ENCODE results near the gene PDZD8.
"Not testable (repeated sequence)": the region's sequence is repeated elsewhere in the genome, so short reads cannot be mapped to it uniquely, and the experiment has no call there.

Gene PDZD8

GRCh38 chr10:117294735-117295134 is 80.5 kb downstream of the PDZD8 start:
- Histone ChIP-seq H3K4me1 (ENCODE audit: control insufficient read depth, insufficient read depth, low read length) (no peaks in the 10 kb centered on the region), H3K4me3 (ENCODE audit: low read length in 2 of 2) (no peak overlapping the region), H3K9ac (ENCODE audit: low read length in 2 of 2) (no peak overlapping the region), H3K27ac (ENCODE audit: low read length) (no peak overlapping the region), H3K27me3 (ENCODE audit: control insufficient read depth in 1 of 2, insufficient read depth in 2 of 2, low read length in 2 of 2) (no peaks in the 10 kb centered on the region), H3K9me3 (ENCODE audit: control insufficient read depth in 2 of 2, low read length in 2 of 2) (no peaks in the 10 kb centered on the region), H3K36me3 (ENCODE audit: control insufficient read depth in 2 of 2, insufficient read depth in 2 of 2, low read length in 2 of 2) (peaks cover 0 to 2% of the 10 kb centered on the region in 2 donors)

GRCh38 chr10:117294039-117294645 is 81.1 kb downstream of the PDZD8 start:
- Histone ChIP-seq H3K4me3 (ENCODE audit: low read length in 2 of 2) (no peak overlapping the region), H3K27me3 (ENCODE audit: control insufficient read depth in 1 of 2, insufficient read depth in 2 of 2, low read length in 2 of 2) (no peaks in the 10 kb centered on the region), H3K9me3 (ENCODE audit: control insufficient read depth in 2 of 2, low read length in 2 of 2) (no peaks in the 10 kb centered on the region), H3K9ac (ENCODE audit: low read length in 2 of 2) (no peak overlapping the region), H3K27ac (ENCODE audit: low read length) (no peak overlapping the region), H3K4me1 (ENCODE audit: control insufficient read depth, insufficient read depth, low read length) (no peaks in the 10 kb centered on the region), H3K36me3 (ENCODE audit: control insufficient read depth in 2 of 2, insufficient read depth in 2 of 2, low read length in 2 of 2) (peaks cover 2 to 5% of the 10 kb centered on the region in 2 donors)

- H3K27ac ChIP-seq (ENCODE audit: low read length); H3K36me3 ChIP-seq (ENCODE audit: control insufficient read depth in 2 of 2, insufficient read depth in 2 of 2, low read length in 2 of 2); H3K4me1 ChIP-seq (ENCODE audit: control insufficient read depth, insufficient read depth, low read length); H3K4me3 ChIP-seq (ENCODE audit: low read length in 2 of 2); H3K9ac ChIP-seq (ENCODE audit: low read length in 2 of 2); H3K9me3 ChIP-seq (ENCODE audit: control insufficient read depth in 2 of 2, low read length in 2 of 2); H3K27me3 ChIP-seq (ENCODE audit: control insufficient read depth in 1 of 2, insufficient read depth in 2 of 2, low read length in 2 of 2): not testable (repeated sequence)
These were observed 84.4 kb downstream of the PDZD8 start for GRCh38 chr10:117290872-117291271.

- no peak overlapping the region for H3K9ac ChIP-seq (ENCODE audit: low read length in 2 of 2)
- no peak overlapping the region for H3K4me3 ChIP-seq (ENCODE audit: low read length in 2 of 2)
- no peaks in the 10 kb centered on the region for H3K9me3 ChIP-seq (ENCODE audit: control insufficient read depth in 2 of 2, low read length in 2 of 2)
- H3K36me3 ChIP-seq (ENCODE audit: control insufficient read depth in 2 of 2, insufficient read depth in 2 of 2, low read length in 2 of 2) = peaks cover 12 to 18% of the 10 kb centered on the region in 2 donors
- H3K4me1 ChIP-seq (ENCODE audit: control insufficient read depth, insufficient read depth, low read length) = no peaks in the 10 kb centered on the region
- no peak overlapping the region for H3K27ac ChIP-seq (ENCODE audit: low read length)
- H3K27me3 ChIP-seq (ENCODE audit: control insufficient read depth in 1 of 2, insufficient read depth in 2 of 2, low read length in 2 of 2) = no peaks in the 10 kb centered on the region
These were observed 90.3 kb downstream of the PDZD8 start for GRCh38 chr10:117284716-117285494.

- H3K4me3 ChIP-seq (ENCODE audit: low read length in 2 of 2) = no peak overlapping the region
- H3K4me1 ChIP-seq (ENCODE audit: control insufficient read depth, insufficient read depth, low read length) = no peaks in the 10 kb centered on the region
- H3K9me3 ChIP-seq (ENCODE audit: control insufficient read depth in 2 of 2, low read length in 2 of 2) = no peaks in the 10 kb centered on the region
- no peak overlapping the region for H3K9ac ChIP-seq (ENCODE audit: low read length in 2 of 2)
- no peak overlapping the region for H3K27ac ChIP-seq (ENCODE audit: low read length)
- H3K27me3 ChIP-seq (ENCODE audit: control insufficient read depth in 1 of 2, insufficient read depth in 2 of 2, low read length in 2 of 2) = no peaks in the 10 kb centered on the region
- H3K36me3 ChIP-seq (ENCODE audit: control insufficient read depth in 2 of 2, insufficient read depth in 2 of 2, low read length in 2 of 2) = no peaks in the 10 kb centered on the region
These were observed 97.6 kb downstream of the PDZD8 start for GRCh38 chr10:117277675-117278074.

GRCh38 chr10:117275121-117275520 is 100.1 kb downstream of the PDZD8 start:
- Histone ChIP-seq H3K27ac (ENCODE audit: low read length) (no peak overlapping the region), H3K9ac (ENCODE audit: low read length in 2 of 2) (no peak overlapping the region), H3K4me1 (ENCODE audit: control insufficient read depth, insufficient read depth, low read length) (no peaks in the 10 kb centered on the region), H3K27me3 (ENCODE audit: control insufficient read depth in 1 of 2, insufficient read depth in 2 of 2, low read length in 2 of 2) (no peaks in the 10 kb centered on the region), H3K36me3 (ENCODE audit: control insufficient read depth in 2 of 2, insufficient read depth in 2 of 2, low read length in 2 of 2) (no peaks in the 10 kb centered on the region), H3K4me3 (ENCODE audit: low read length in 2 of 2) (no peak overlapping the region), H3K9me3 (ENCODE audit: control insufficient read depth in 2 of 2, low read length in 2 of 2) (no peaks in the 10 kb centered on the region)

- H3K36me3 ChIP-seq (ENCODE audit: control insufficient read depth in 2 of 2, insufficient read depth in 2 of 2, low read length in 2 of 2) = no peaks in the 10 kb centered on the region
- H3K9ac ChIP-seq (ENCODE audit: low read length in 2 of 2) = no peak overlapping the region
- no peaks in the 10 kb centered on the region for H3K4me1 ChIP-seq (ENCODE audit: control insufficient read depth, insufficient read depth, low read length)
- no peak overlapping the region for H3K27ac ChIP-seq (ENCODE audit: low read length)
- H3K27me3 ChIP-seq (ENCODE audit: control insufficient read depth in 1 of 2, insufficient read depth in 2 of 2, low read length in 2 of 2) = no peaks in the 10 kb centered on the region
- H3K4me3 ChIP-seq (ENCODE audit: low read length in 2 of 2) = no peak overlapping the region
- H3K9me3 ChIP-seq (ENCODE audit: control insufficient read depth in 2 of 2, low read length in 2 of 2) = no peaks in the 10 kb centered on the region
These were observed 100.7 kb downstream of the PDZD8 start for GRCh38 chr10:117274509-117274908.

GRCh38 chr10:117273980-117274379 is 101.3 kb downstream of the PDZD8 start:
- Histone ChIP-seq H3K27ac (ENCODE audit: low read length) (no peak overlapping the region), H3K9ac (ENCODE audit: low read length in 2 of 2) (no peak overlapping the region)

GRCh38 chr10:117272195-117273076 is 102.8 kb downstream of the PDZD8 start:
- Histone ChIP-seq H3K27ac (ENCODE audit: low read length) (no peak overlapping the region), H3K9me3 (ENCODE audit: control insufficient read depth in 2 of 2, low read length in 2 of 2) (no peaks in the 10 kb centered on the region), H3K4me3 (ENCODE audit: low read length in 2 of 2) (no peak overlapping the region), H3K27me3 (ENCODE audit: control insufficient read depth in 1 of 2, insufficient read depth in 2 of 2, low read length in 2 of 2) (no peaks in the 10 kb centered on the region), H3K4me1 (ENCODE audit: control insufficient read depth, insufficient read depth, low read length) (no peaks in the 10 kb centered on the region), H3K9ac (ENCODE audit: low read length in 2 of 2) (no peak overlapping the region), H3K36me3 (ENCODE audit: control insufficient read depth in 2 of 2, insufficient read depth in 2 of 2, low read length in 2 of 2) (no peaks in the 10 kb centered on the region)

More at GRCh38 chr10:117273980-117274379, 101.3 kb downstream of the PDZD8 start:
- Histone ChIP-seq H3K9me3 (ENCODE audit: control insufficient read depth in 2 of 2, low read length in 2 of 2) (no peaks in the 10 kb centered on the region), H3K4me3 (ENCODE audit: low read length in 2 of 2) (no peak overlapping the region), H3K36me3 (ENCODE audit: control insufficient read depth in 2 of 2, insufficient read depth in 2 of 2, low read length in 2 of 2) (no peaks in the 10 kb centered on the region), H3K4me1 (ENCODE audit: control insufficient read depth, insufficient read depth, low read length) (no peaks in the 10 kb centered on the region), H3K27me3 (ENCODE audit: control insufficient read depth in 1 of 2, insufficient read depth in 2 of 2, low read length in 2 of 2) (no peaks in the 10 kb centered on the region)

- Histone ChIP-seq H3K9me3 (ENCODE audit: control insufficient read depth in 2 of 2, low read length in 2 of 2) (no peaks in the 10 kb centered on the region), H3K27me3 (ENCODE audit: control insufficient read depth in 1 of 2, insufficient read depth in 2 of 2, low read length in 2 of 2) (no peaks in the 10 kb centered on the region), H3K4me3 (ENCODE audit: low read length in 2 of 2) (no peak overlapping the region), H3K9ac (ENCODE audit: low read length in 2 of 2) (no peak overlapping the region), H3K36me3 (ENCODE audit: control insufficient read depth in 2 of 2, insufficient read depth in 2 of 2, low read length in 2 of 2) (no peaks in the 10 kb centered on the region), H3K4me1 (ENCODE audit: control insufficient read depth, insufficient read depth, low read length) (no peaks in the 10 kb centered on the region), H3K27ac (ENCODE audit: low read length) (no peak overlapping the region)
These were observed 103.8 kb downstream of the PDZD8 start for GRCh38 chr10:117271427-117271826.
